ENCODE results near the gene UTP25.
"Not testable (repeated sequence)": the region's sequence is repeated elsewhere in the genome, so short reads cannot be mapped to it uniquely, and the experiment has no call there.

Gene UTP25

DNA sequence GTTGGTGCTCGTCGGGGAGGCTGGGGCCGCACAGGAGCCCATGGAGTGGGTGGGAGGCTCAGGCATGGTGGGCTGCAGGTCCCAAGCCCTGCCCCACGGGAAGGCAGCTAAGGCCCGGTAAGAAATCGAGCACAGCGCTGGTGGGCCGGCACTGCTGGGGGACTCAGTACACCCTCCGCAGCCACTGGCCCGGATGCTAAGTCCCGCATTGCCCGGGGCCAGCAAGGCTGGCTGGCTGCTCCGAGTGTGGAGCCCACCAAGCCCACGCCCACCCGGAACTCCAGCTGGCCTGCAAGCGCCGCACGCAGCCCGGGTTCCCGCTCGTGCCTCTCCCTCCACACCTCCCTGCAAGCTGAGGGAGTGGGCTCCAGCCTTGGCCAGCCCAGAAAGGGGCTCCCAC lies 71.1 kb downstream of the UTP25 start:
- not testable (repeated sequence) for H3K36me3 ChIP-seq (ENCODE audit: insufficient read depth, low read length); H3K4me1 ChIP-seq (ENCODE audit: insufficient read depth, low read length); H3K9ac ChIP-seq (ENCODE audit: low read depth, low read length); H3K9me3 ChIP-seq (ENCODE audit: control insufficient read depth, insufficient read depth, low read length)

DNA sequence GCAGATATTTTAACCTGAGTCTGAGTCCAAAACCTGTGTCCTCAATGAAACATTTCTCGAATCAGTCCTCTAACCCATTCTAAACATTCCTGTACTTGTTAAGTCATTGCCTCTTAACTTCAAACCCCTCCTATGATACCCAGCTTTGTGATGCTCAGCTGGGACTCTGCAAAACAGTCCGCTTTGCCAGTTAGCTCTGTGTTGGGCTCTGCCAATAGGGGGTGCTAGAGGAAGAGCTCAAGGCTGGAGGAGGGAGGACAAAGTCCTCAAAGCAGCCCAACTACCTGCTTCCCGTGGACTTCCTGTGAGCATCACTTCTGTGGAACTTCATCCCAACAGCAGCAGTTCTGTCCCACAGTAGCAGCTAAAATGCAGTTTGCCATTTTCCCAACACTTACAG lies 72.2 kb downstream of the UTP25 start:
- H3K4me1 ChIP-seq (ENCODE audit: insufficient read depth, low read length), result 0 out of 2 replicates have a peak, but pooled peaks cover 3% of the 10 kb centered on the region
- no peak overlapping the region for H3K9ac ChIP-seq (ENCODE audit: low read depth, low read length)
- H3K9me3 ChIP-seq (ENCODE audit: control insufficient read depth, insufficient read depth, low read length), result no peaks in the 10 kb centered on the region
- H3K36me3 ChIP-seq (ENCODE audit: insufficient read depth, low read length), result no peaks in the 10 kb centered on the region

DNA sequence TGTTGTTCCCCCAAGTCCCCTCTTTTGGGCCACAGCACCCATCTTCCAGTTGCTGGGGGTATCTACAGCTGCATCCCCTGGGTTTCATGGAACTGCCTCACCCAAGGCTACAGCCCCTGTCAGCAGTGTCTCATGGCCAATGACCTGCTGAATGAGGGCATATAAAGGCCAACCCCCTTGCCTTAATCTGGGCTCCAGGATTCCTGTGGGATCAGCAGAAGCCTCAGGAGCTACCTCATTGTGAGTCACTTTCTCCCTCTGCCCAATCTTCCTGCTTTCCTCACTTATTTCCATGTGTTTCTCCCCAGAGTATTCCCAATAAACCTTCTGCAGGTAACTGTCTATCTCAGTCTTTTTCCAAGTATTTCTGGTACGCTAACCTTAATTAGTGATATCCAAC lies 73.0 kb downstream of the UTP25 start:
- no peak overlapping the region for H3K9ac ChIP-seq (ENCODE audit: low read depth, low read length)
- no peaks in the 10 kb centered on the region for H3K36me3 ChIP-seq (ENCODE audit: insufficient read depth, low read length)
- H3K9me3 ChIP-seq (ENCODE audit: control insufficient read depth, insufficient read depth, low read length), result no peaks in the 10 kb centered on the region
- H3K4me1 ChIP-seq (ENCODE audit: insufficient read depth, low read length), result 0 out of 2 replicates have a peak, but pooled peaks cover 3% of the 10 kb centered on the region

DNA sequence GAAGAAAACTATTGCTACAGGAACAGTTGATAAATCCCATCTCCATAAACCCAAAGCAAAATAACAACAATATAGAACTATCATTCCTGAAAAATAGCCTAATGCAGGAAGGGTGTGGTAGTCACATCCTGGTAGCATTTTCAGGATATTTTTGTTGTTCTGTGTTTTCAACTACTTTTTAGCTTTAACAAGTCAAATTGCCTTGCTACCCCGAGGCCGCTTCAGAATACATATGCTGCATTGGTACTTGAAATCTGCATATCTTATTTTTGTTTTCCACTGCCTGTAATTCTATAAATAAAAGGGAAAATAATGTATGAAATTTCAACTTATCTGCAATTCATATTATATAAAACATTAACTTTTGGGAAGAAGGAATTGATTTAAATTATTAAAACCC lies 73.4 kb downstream of the UTP25 start:
- H3K9me3 ChIP-seq (ENCODE audit: control insufficient read depth, insufficient read depth, low read length), result no peaks in the 10 kb centered on the region

DNA sequence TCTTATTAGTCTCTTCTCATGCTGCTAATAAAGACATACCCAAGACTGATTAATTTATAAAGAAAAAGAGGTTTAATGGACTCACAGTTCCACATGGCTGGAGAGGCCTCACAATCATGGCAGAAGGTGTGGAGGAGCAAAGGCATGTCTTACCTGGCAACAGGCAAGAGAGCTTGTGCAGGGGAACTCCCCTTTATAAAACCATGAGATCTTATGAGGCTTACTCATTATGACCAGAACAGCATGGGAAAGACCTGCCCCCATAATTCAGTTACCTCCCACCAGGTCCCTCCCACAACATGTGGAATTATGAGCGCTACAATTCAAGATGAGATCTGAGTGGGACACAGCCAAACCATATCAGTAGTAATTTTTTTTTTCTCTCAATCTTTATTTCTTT lies 77.0 kb downstream of the UTP25 start:
- H3K4me1 ChIP-seq (ENCODE audit: insufficient read depth, low read length); H3K9ac ChIP-seq (ENCODE audit: low read depth, low read length); H3K36me3 ChIP-seq (ENCODE audit: insufficient read depth, low read length); H3K9me3 ChIP-seq (ENCODE audit: control insufficient read depth, insufficient read depth, low read length): not testable (repeated sequence)

More for the DNA sequence above, 73.4 kb downstream of the UTP25 start:
- H3K4me1 ChIP-seq (ENCODE audit: insufficient read depth, low read length), result no peaks in the 10 kb centered on the region
- H3K9ac ChIP-seq (ENCODE audit: low read depth, low read length), result no peak overlapping the region
- no peaks in the 10 kb centered on the region for H3K36me3 ChIP-seq (ENCODE audit: insufficient read depth, low read length)
